ENCODE data around the gene ABHD5. TPM values are rescaled to one million over a fixed set of nuclear protein-coding genes. Genes with fewer than 3 reads are reported as not detected.

ABHD5 gene
- total and polyA plus RNA-seq, 10 of the 15 experiments (the other 5 are each of a cell fraction or from before 2014, with no cell fraction given) = 5.5 to 24.4 (median 9.5) TPM

DNA sequence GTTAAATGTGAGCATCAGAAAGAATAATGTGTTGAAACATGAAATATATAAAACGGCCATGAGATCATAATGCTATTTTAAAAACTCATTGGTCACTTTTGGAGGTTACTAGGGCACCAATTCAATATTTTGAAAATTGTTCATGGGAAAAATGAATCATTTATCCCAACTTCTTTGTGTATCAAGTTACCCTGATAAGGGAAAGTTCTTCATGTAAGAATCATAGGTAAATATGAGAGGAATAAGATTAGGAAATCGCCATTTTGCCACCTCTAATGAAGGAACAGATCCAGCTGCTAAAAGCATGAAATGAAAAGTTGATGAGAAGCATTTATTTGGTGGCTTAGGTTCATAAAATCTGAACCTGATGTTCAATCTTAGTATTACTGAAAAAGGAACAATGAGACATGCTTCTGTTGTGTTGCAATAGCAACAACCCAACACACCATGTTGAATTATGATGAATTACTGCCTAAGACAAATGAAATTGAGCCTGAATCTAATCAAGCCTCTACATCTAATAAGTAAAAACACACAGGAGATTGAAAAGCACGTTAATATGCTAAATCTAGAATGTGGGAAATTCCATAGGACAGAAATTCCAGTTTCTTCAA, 32.5 kb downstream of the ABHD5 start:
- H3K4me1 ChIP-seq (ENCODE audit: control insufficient read depth, insufficient read depth, low read length) = no peaks in the 10 kb centered on the region
- H3K27me3 ChIP-seq (replicated peaks in 1 of 2; ENCODE audit: control insufficient read depth in 2 of 2, insufficient read depth in 2 of 2, low read length in 1 of 2) = no peaks in the 10 kb centered on the region
- no peak overlapping the region for H3K27ac ChIP-seq (ENCODE audit: control insufficient read depth, insufficient read depth)
- ChIA-PET SMC1A (ENCODE audit: uncharacterized antibody, unreplicated experiment) (interaction anchor here (1.1 kb wide), 1 partner anchor 26 kb away, joined by 3 read pairs; no protein-coding TSS in a partner anchor), RAD21 (ENCODE audit: unreplicated experiment) (no interaction called here), POLR2A (no interaction called here), CTCF (no interaction called here)
- in situ Hi-C loops (cut with MboI) (no loop called here), intact Hi-C loops (cut with micrococcal nuclease; ENCODE audit: unreplicated experiment) (no loop called here)
- TF ChIP-seq, protein P1, sequence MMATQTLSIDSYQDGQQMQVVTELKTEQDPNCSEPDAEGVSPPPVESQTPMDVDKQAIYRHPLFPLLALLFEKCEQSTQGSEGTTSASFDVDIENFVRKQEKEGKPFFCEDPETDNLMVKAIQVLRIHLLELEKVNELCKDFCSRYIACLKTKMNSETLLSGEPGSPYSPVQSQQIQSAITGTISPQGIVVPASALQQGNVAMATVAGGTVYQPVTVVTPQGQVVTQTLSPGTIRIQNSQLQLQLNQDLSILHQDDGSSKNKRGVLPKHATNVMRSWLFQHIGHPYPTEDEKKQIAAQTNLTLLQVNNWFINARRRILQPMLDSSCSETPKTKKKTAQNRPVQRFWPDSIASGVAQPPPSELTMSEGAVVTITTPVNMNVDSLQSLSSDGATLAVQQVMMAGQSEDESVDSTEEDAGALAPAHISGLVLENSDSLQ (IDR thresholded peaks at IDR 0.05) = no peak
- TF ChIP-seq, protein P2, sequence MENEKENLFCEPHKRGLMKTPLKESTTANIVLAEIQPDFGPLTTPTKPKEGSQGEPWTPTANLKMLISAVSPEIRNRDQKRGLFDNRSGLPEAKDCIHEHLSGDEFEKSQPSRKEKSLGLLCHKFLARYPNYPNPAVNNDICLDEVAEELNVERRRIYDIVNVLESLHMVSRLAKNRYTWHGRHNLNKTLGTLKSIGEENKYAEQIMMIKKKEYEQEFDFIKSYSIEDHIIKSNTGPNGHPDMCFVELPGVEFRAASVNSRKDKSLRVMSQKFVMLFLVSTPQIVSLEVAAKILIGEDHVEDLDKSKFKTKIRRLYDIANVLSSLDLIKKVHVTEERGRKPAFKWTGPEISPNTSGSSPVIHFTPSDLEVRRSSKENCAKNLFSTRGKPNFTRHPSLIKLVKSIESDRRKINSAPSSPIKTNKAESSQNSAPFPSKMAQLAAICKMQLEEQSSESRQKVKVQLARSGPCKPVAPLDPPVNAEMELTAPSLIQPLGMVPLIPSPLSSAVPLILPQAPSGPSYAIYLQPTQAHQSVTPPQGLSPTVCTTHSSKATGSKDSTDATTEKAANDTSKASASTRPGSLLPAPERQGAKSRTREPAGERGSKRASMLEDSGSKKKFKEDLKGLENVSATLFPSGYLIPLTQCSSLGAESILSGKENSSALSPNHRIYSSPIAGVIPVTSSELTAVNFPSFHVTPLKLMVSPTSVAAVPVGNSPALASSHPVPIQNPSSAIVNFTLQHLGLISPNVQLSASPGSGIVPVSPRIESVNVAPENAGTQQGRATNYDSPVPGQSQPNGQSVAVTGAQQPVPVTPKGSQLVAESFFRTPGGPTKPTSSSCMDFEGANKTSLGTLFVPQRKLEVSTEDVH (IDR thresholded peaks at IDR 0.05; ENCODE audit: low read depth, partially characterized antibody) = no peak
- TF ChIP-seq ZNF207 (IDR thresholded peaks at IDR 0.05; ENCODE audit: borderline replicate concordance) (no peak), ZNF24 (IDR thresholded peaks at IDR 0.05) (no peak)
- no peaks in the 10 kb centered on the region; a peak in 2 of 4 replicates for H3K36me3 ChIP-seq (ENCODE audit: control insufficient read depth in 2 of 2, insufficient read depth in 2 of 2, low read length in 1 of 2)
- H3K4me3 ChIP-seq = no peak overlapping the region
- no peaks in the 10 kb centered on the region for H3K9me3 ChIP-seq (replicated peaks; ENCODE audit: control insufficient read depth, insufficient read depth, low read length)
- 95% methylated on average over 3 of the region's 3 CpGs for whole genome bisulfite sequencing (ENCODE audit: insufficient coverage, insufficient replicate concordance, low lambda C conversion rate, missing lambda C conversion rate)
- H3K79me2 ChIP-seq (ENCODE audit: control insufficient read depth, insufficient read depth, low read length) = no peaks in the 10 kb centered on the region
- BruUV-seq (replicated peaks) = no TSS peak
- no peak overlapping the region for H3K4me2 ChIP-seq (ENCODE audit: control insufficient read depth, insufficient read depth)
- H2AFZ ChIP-seq (ENCODE audit: control insufficient read depth, low read depth, low read length) = no peak overlapping the region
- no peak for DNase-seq (ENCODE audit: low read depth, low spot score)
- H4K20me1 ChIP-seq (ENCODE audit: control insufficient read depth, insufficient read depth) = no peaks in the 10 kb centered on the region
- FAIRE-seq = no peak
- H3K9ac ChIP-seq (ENCODE audit: control insufficient read depth, insufficient read depth, low read length) = no peak overlapping the region
- ATAC-seq = no peak

Measured in GM12878 (cell line).